Measurements from ENCODE around the gene LARP1B. TPM values are rescaled to one million over a fixed set of nuclear protein-coding genes. Genes with fewer than 3 reads are reported as not detected.

Gene LARP1B
- total RNA-seq, 1 experiment from 2014 or later: 31.1 TPM

- no peaks in the 10 kb centered on the region for H3K36me3 ChIP-seq (ENCODE audit: control insufficient read depth in 1 of 2, insufficient read depth in 2 of 2, low read length in 2 of 2)
- no peaks in the 10 kb centered on the region for H3K9me2 ChIP-seq (ENCODE audit: insufficient read depth)
- no peak overlapping the region for H3K4me2 ChIP-seq (ENCODE audit: low read length)
- H3K4me3 ChIP-seq (replicated peaks in 1 of 2; ENCODE audit: low read depth in 1 of 2, low read length in 2 of 2): no peak overlapping the region
- no peak overlapping the region for H2AFZ ChIP-seq (ENCODE audit: low read depth, low read length, poor library complexity, severe bottlenecking)
- CTCF ChIA-PET: no interaction called here
- POLR2A ChIA-PET: no interaction called here
- no peaks in the 10 kb centered on the region for H3K27me3 ChIP-seq (ENCODE audit: insufficient read depth, low read length)
- H3K27ac ChIP-seq (ENCODE audit: low read depth, low read length): no peak overlapping the region
- no peak for ATAC-seq
- peaks cover 20 to 27% of the 10 kb centered on the region in 2 experiments for H3K4me1 ChIP-seq (ENCODE audit: control insufficient read depth in 1 of 2, insufficient read depth in 2 of 2, low read length in 2 of 2)
- intact Hi-C loops (cut with micrococcal nuclease): no loop called here
- DNase-seq (ENCODE audit: low read depth, low spot score): no peak
- H3K79me2 ChIP-seq (ENCODE audit: insufficient read depth, low read length): no peaks in the 10 kb centered on the region; the same call in 1 of the 2 replicates
- 0 out of 2 replicates have a peak, but pooled peaks cover 3% of the 10 kb centered on the region for H4K20me1 ChIP-seq (ENCODE audit: insufficient read depth)
- no TSS peak for BruUV-seq (replicated peaks)
- H3K9ac ChIP-seq (ENCODE audit: low read length): no peak overlapping the region
- no peaks in the 10 kb centered on the region for H3K9me3 ChIP-seq (ENCODE audit: control insufficient read depth in 1 of 2, insufficient read depth in 1 of 2, low read depth in 1 of 2, low read length in 2 of 2)
- RAD21 ChIA-PET (ENCODE audit: low non-redundant PET in 1 of 2, low total read pairs in 2 of 2, uncharacterized antibody in 2 of 2, unreplicated experiment in 2 of 2): no interaction called here
- TF ChIP-seq YY1 (IDR thresholded peaks at IDR 0.05; ENCODE audit: extremely low read depth, insufficient replicate concordance, low read depth, low read length) (no peak), REST (IDR thresholded peaks at IDR 0.05; ENCODE audit: low read depth) (no peak), JUND (IDR thresholded peaks at IDR 0.05) (no peak), FOSL1 (IDR thresholded peaks at IDR 0.05; ENCODE audit: low read depth) (no peak), ZBTB33 (IDR thresholded peaks at IDR 0.05; ENCODE audit: extremely low read depth, insufficient replicate concordance, low read length) (no peak), EZH2 (IDR thresholded peaks at IDR 0.05) (no peak), CBX3 (IDR thresholded peaks at IDR 0.05; ENCODE audit: low read depth) (no peak)
Observed at GRCh38 chr4:128166982-128167381, 105.9 kb downstream of the LARP1B start.
